Endothelial cell of umbilical vein (primary cell): ENCODE measurements around the gene IZUMO4. TPM values are rescaled to one million over a fixed set of nuclear protein-coding genes. Genes with fewer than 3 reads are reported as not detected.

ENCODE experiments used
- BruUV-seq: library from RNA; stranded (reverse); fragments of 400-500 nt; replicated peaks from 2 replicates; lab custom pipeline; 2021; lab: Mats Ljungman, UMichigan
- CTCF ChIA-PET: fragments of 300-600, 350-600 bp; sonication (Branson Sonifier 250); formaldehyde crosslinking; loops from one replicate; lab custom pipeline; 2021; ENCODE audit warnings: antibody characterized with exemption, inconsistent platforms; lab: Charles Lee
- POLR2A ChIA-PET: fragments of 300-600, 350-600 bp; sonication (Branson Sonifier 250); formaldehyde crosslinking; loops from one replicate; lab custom pipeline; 2021; ENCODE audit warnings: antibody characterized with exemption, inconsistent platforms; lab: Charles Lee
- DNase-seq: peaks from one replicate; pipeline ENCODE4 v3.0.0-alpha.2; 2011; ENCODE audit warnings: low read depth, low spot score
- FAIRE-seq: peaks from 2 replicates; lab custom pipeline; 2011; peaks lifted over from hg19 to GRCh38; lab: Jason Lieb, UNC
- H2AFZ ChIP-seq: 2 replicates; pipeline ENCODE4 v1.6.0; 2012; ENCODE audit warnings: low read depth, low read length, control low read depth, inconsistent platforms
- H3K27ac ChIP-seq: 2 replicates; pipeline ENCODE4 v1.5.1; 2011; ENCODE audit warnings: low read depth, mild to moderate bottlenecking, control low read depth, low read length, moderate library complexity; ENCODE audit not compliant: insufficient read depth
- H3K27me3 ChIP-seq, 2 experiments: 2 replicates each; pipeline versions ENCODE4 v1.6.0 to v1.6.1; 2011; ENCODE audit warnings: low read length in 2 of 2, mixed read lengths in 1 of 2; ENCODE audit not compliant: control insufficient read depth in 2 of 2, insufficient read depth in 2 of 2
- H3K36me3 ChIP-seq, 2 experiments: 2 replicates in 1 of 2; 3 replicates in 1 of 2; pipeline ENCODE4 v1.5.1; 2011; ENCODE audit warnings: low read length in 2 of 2, mild to moderate bottlenecking in 1 of 2, moderate library complexity in 1 of 2; ENCODE audit not compliant: control insufficient read depth in 2 of 2, insufficient read depth in 2 of 2; ENCODE audit errors: extremely low read depth in 1 of 2
- H3K4me1 ChIP-seq: 3 replicates; pipeline ENCODE4 v1.5.1; 2011; ENCODE audit warnings: mild to moderate bottlenecking, low read length; ENCODE audit not compliant: control insufficient read depth, insufficient read depth; ENCODE audit errors: extremely low read depth
- H3K4me2 ChIP-seq: 2 replicates; pipeline ENCODE4 v1.6.1; 2011; ENCODE audit warnings: low read length, control low read depth, mixed read lengths; ENCODE audit not compliant: insufficient read depth
- H3K4me3 ChIP-seq, 3 experiments: fragments of 200-600 bp in 1 of 3; sonication (generic), shearing (Covaris generic) in 1 of 3; replicated peaks in 1 of 3; 2 replicates each; pipeline ENCODE4 v1.5.1; 2011 to 2016; ENCODE audit warnings: control low read depth in 3 of 3, low read length in 3 of 3, mild to moderate bottlenecking in 2 of 3, inconsistent platforms in 1 of 3, low read depth in 1 of 3, moderate library complexity in 1 of 3; ENCODE audit not compliant: insufficient read depth in 1 of 3
- H3K79me2 ChIP-seq: 2 replicates; pipeline ENCODE4 v1.6.0; 2012; ENCODE audit warnings: low read length, inconsistent platforms; ENCODE audit not compliant: control insufficient read depth, insufficient read depth
- H3K9ac ChIP-seq: replicated peaks from 2 replicates; pipeline ENCODE3; 2011; ENCODE audit warnings: low read length, control low read depth; ENCODE audit not compliant: insufficient read depth; ENCODE audit errors: extremely low read depth
- H3K9me1 ChIP-seq: replicated peaks from 3 replicates; pipeline ENCODE4 v1.6.0; 2011; ENCODE audit warnings: mild to moderate bottlenecking, low read length; ENCODE audit not compliant: control insufficient read depth, insufficient read depth; ENCODE audit errors: extremely low read depth
- H3K9me3 ChIP-seq: replicated peaks from 2 replicates; pipeline ENCODE4 v1.5.1; 2012; ENCODE audit warnings: low read length, inconsistent platforms; ENCODE audit not compliant: control insufficient read depth, insufficient read depth
- H4K20me1 ChIP-seq: replicated peaks from 2 replicates; pipeline ENCODE3; 2011; ENCODE audit warnings: mild to moderate bottlenecking, low read length; ENCODE audit not compliant: control insufficient read depth, insufficient read depth; ENCODE audit errors: extremely low read depth
- CTCF ChIP-seq, 2 donors: IDR thresholded peaks; 1 replicate in 1 of 2; 2 replicates in 1 of 2; pipeline ENCODE4 v1.5.1; 2011; ENCODE audit warnings: low read length in 2 of 2, mild to moderate bottlenecking in 2 of 2, moderate library complexity in 2 of 2, control low read depth in 1 of 2, inconsistent platforms in 1 of 2, low read depth in 1 of 2; ENCODE audit not compliant: insufficient read depth in 1 of 2; ENCODE audit errors: extremely low read depth in 1 of 2
- EZH2 ChIP-seq: IDR thresholded peaks from 2 replicates; pipeline ENCODE4 v1.6.1; 2012; ENCODE audit warnings: borderline replicate concordance, low read depth, mild to moderate bottlenecking, moderate library complexity, low read length, inconsistent platforms; ENCODE audit not compliant: severe bottlenecking
- FOS ChIP-seq: IDR thresholded peaks from 2 replicates; pipeline ENCODE4 v1.6.1; 2011; ENCODE audit warnings: mild to moderate bottlenecking, low read length, moderate library complexity, borderline replicate concordance; ENCODE audit not compliant: insufficient read depth
- GATA2 ChIP-seq: IDR thresholded peaks from 2 replicates; pipeline ENCODE4 v1.7.0; 2011; ENCODE audit warnings: low read depth, mild to moderate bottlenecking, moderate library complexity, mixed read lengths, low read length; ENCODE audit not compliant: insufficient read length, insufficient read depth
- JUN ChIP-seq: IDR thresholded peaks from 2 replicates; pipeline ENCODE4 v1.6.1; 2011; ENCODE audit warnings: borderline replicate concordance, low read depth; ENCODE audit not compliant: insufficient read length, insufficient read depth
- MAX ChIP-seq: IDR thresholded peaks from 2 replicates; pipeline ENCODE4 v1.6.1; 2011; ENCODE audit not compliant: insufficient read depth, insufficient read length
- MYC ChIP-seq: IDR thresholded peaks from one replicate; pipeline ENCODE4 v1.6.1; 2011; ENCODE audit warnings: mild to moderate bottlenecking, low read depth, low read length
- POLR2A ChIP-seq: IDR thresholded peaks from 2 replicates; pipeline ENCODE4 v1.6.1; 2012; ENCODE audit warnings: low read depth, mild to moderate bottlenecking, control low read depth, low read length
- POLR2AphosphoS5 ChIP-seq: IDR thresholded peaks from 2 replicates; pipeline ENCODE4 v1.6.1; 2012; ENCODE audit warnings: low read depth, mild to moderate bottlenecking, control low read depth, low read length, moderate library complexity; ENCODE audit not compliant: insufficient read depth
- dilution Hi-C: fragments of 300-500 bp; cut with MboI; formaldehyde crosslinking; loops from one replicate; pipeline ENCODE4 v1.15.0; 2019; ENCODE audit warnings: low sequenced_read_pairs; ENCODE audit not compliant: extremely low pct_ligation_motif_present
- intact Hi-C: fragments of 100-400 bp; cut with micrococcal nuclease; formaldehyde crosslinking; loops from one replicate; pipeline ENCODE4 v1.10.0; 2022
- polyA plus RNA-seq, 4 experiments: library from polyadenylated mRNA; depleted of rRNA in 3 of 4; stranded (reverse) in 3 of 4; unstranded in 1 of 4; fragments of >200 nt; gene quantifications; 2 replicates each; pipeline versions ENCODE4 v1.2.1 to v1.2.3, GENCODE V29; 2011 to 2012; ENCODE audit warnings: missing spikeins in 1 of 4
- total RNA-seq: library from RNA; stranded (reverse); gene quantifications from 2 replicates; pipeline ENCODE4 v1.2.3, GENCODE V29; 2021

Gene IZUMO4
- total and polyA plus RNA-seq, 2 donors (not counting 3 experiments of a cell fraction or from before 2014, with no cell fraction given) = 1.1 to 2.0 TPM

GRCh38 chr19:2112516-2113320 is 16.0 kb downstream of the IZUMO4 start:
- BruUV-seq = no TSS peak
- Histone ChIP-seq H3K27me3 (no peaks in the 10 kb centered on the region), H3K9ac (no peak overlapping the region), H3K4me3 (no peak overlapping the region), H2AFZ (no peak overlapping the region), H3K36me3 (peaks cover 25 to 89% of the 10 kb centered on the region in 2 experiments), H3K9me1 (no peaks in the 10 kb centered on the region), H3K4me1 (no peaks in the 10 kb centered on the region), H3K27ac (no peak overlapping the region), H3K9me3 (no peaks in the 10 kb centered on the region), H3K79me2 (no peaks in the 10 kb centered on the region), H3K4me2 (no peak overlapping the region), H4K20me1 (no peaks in the 10 kb centered on the region)
- no peak for DNase-seq
- no peak for FAIRE-seq
- ChIA-PET POLR2A (interaction anchor here (0.5 kb wide), 1 partner anchor 28 kb away, joined by 9 read pairs; no protein-coding TSS in a partner anchor), CTCF (no interaction called here)
- no peak for TF ChIP-seq POLR2AphosphoS5
- no peak for TF ChIP-seq JUN
- no peak for TF ChIP-seq EZH2
- no peak for TF ChIP-seq MAX
- no peak for TF ChIP-seq FOS
- TF ChIP-seq CTCF (IDR thresholded peaks at IDR 0.05; ENCODE audit: extremely low read depth in 1 of 2, insufficient read depth in 1 of 2, low read depth in 1 of 2, low read length in 2 of 2) = no peak
- TF ChIP-seq POLR2A = no peak
- TF ChIP-seq GATA2 = no peak
- TF ChIP-seq MYC = no peak
- intact Hi-C loops = no loop called here
- dilution Hi-C loops = no loop called here
